ENCODE results near the gene PRKCA. TPM values are rescaled to one million over a fixed set of nuclear protein-coding genes. Genes with fewer than 3 reads are reported as not detected.

PRKCA gene
- total and polyA plus RNA-seq, 4 donors, result 3.0 to 14.1 (median 5.4) TPM

DNA sequence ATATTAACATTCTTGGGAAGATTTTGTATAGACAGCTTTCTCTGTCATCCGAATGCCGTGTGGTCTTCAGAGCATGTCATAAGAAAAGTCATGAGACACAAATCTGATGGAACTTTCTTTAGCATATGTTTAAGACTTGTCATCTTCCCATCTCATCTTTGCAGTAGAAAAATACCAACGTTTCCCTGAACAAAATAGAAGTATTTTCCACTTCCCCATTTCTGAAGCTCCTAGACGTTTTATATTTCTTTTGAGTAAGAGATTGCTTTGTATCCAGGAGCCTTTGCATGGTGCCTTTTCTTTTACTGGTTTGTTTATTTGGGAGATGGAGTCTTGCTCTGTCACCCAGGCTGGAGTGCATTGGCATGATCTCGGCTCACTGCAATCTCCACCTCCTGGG, 235.1 kb downstream of the PRKCA start:
- 88% methylated on average over 5 of the region's 5 CpGs for WGBS
- no peaks in the 10 kb centered on the region for H3K36me3 ChIP-seq (ENCODE audit: control insufficient read depth in 4 of 4, insufficient read depth in 3 of 4, low read depth in 1 of 4, low read length in 3 of 4)
- TF ChIP-seq RAD21 (IDR thresholded peaks at IDR 0.05), result no peak
- H3K9ac ChIP-seq (ENCODE audit: low read depth in 1 of 2, low read length in 2 of 2), result no peak overlapping the region
- H3K4me1 ChIP-seq (ENCODE audit: control insufficient read depth in 4 of 4, insufficient read depth in 4 of 4, low read length in 3 of 4), result no peaks in the 10 kb centered on the region
- H3K27me3 ChIP-seq (ENCODE audit: control insufficient read depth in 4 of 4, insufficient read depth in 4 of 4, low read length in 3 of 4), result no peaks in the 10 kb centered on the region
- no peak for DNase-seq (ENCODE audit: low spot score)
- no peak overlapping the region for H3K27ac ChIP-seq (ENCODE audit: low read depth in 1 of 2, low read length in 2 of 2)
- no peak overlapping the region for H3K4me3 ChIP-seq (ENCODE audit: low read depth in 1 of 3, low read length in 3 of 3)
- no peaks in the 10 kb centered on the region for H3K9me3 ChIP-seq (ENCODE audit: control insufficient read depth in 4 of 4, low read length in 3 of 4)

- Histone ChIP-seq H3K4me1 (ENCODE audit: control insufficient read depth in 4 of 4, insufficient read depth in 4 of 4, low read length in 3 of 4) (no peaks in the 10 kb centered on the region), H3K27me3 (ENCODE audit: control insufficient read depth in 4 of 4, insufficient read depth in 4 of 4, low read length in 3 of 4) (no peaks in the 10 kb centered on the region), H3K4me3 (ENCODE audit: low read depth in 1 of 3, low read length in 3 of 3) (no peak overlapping the region), H3K36me3 (ENCODE audit: control insufficient read depth in 4 of 4, insufficient read depth in 3 of 4, low read depth in 1 of 4, low read length in 3 of 4) (no peaks in the 10 kb centered on the region), H3K9ac (ENCODE audit: low read depth in 1 of 2, low read length in 2 of 2) (no peak overlapping the region), H3K27ac (ENCODE audit: low read depth in 1 of 2, low read length in 2 of 2) (no peak overlapping the region), H3K9me3 (ENCODE audit: control insufficient read depth in 4 of 4, low read length in 3 of 4) (no peaks in the 10 kb centered on the region)
- WGBS, result 81% methylated on average over 5 of the region's 5 CpGs
- DNase-seq (ENCODE audit: low spot score), result no peak
- TF ChIP-seq RAD21 (IDR thresholded peaks at IDR 0.05) (no peak), HNF4G (IDR thresholded peaks at IDR 0.05) (no peak), NR2F2 (IDR thresholded peaks at IDR 0.05) (no peak), HNF4A (conservative IDR thresholded peaks at IDR 0.05) (no peak), CTCF (IDR thresholded peaks at IDR 0.05; ENCODE audit: low read depth, low read length, missing input control) (no peak), SP1 (IDR thresholded peaks at IDR 0.05) (no peak), RXRA (IDR thresholded peaks at IDR 0.05) (no peak), YY1 (IDR thresholded peaks at IDR 0.05) (no peak), EGR1 (IDR thresholded peaks at IDR 0.05; ENCODE audit: low read depth in 2 of 2) (no peak)
- TF ChIP-seq, protein P1, sequence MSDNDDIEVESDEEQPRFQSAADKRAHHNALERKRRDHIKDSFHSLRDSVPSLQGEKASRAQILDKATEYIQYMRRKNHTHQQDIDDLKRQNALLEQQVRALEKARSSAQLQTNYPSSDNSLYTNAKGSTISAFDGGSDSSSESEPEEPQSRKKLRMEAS (IDR thresholded peaks at IDR 0.05), result no peak
- TF ChIP-seq, protein P2, sequence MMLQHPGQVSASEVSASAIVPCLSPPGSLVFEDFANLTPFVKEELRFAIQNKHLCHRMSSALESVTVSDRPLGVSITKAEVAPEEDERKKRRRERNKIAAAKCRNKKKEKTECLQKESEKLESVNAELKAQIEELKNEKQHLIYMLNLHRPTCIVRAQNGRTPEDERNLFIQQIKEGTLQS (IDR thresholded peaks at IDR 0.05), result no peak
These were observed 236.4 kb downstream of the PRKCA start for GRCh38 chr17:66538776-66539175.

DNA sequence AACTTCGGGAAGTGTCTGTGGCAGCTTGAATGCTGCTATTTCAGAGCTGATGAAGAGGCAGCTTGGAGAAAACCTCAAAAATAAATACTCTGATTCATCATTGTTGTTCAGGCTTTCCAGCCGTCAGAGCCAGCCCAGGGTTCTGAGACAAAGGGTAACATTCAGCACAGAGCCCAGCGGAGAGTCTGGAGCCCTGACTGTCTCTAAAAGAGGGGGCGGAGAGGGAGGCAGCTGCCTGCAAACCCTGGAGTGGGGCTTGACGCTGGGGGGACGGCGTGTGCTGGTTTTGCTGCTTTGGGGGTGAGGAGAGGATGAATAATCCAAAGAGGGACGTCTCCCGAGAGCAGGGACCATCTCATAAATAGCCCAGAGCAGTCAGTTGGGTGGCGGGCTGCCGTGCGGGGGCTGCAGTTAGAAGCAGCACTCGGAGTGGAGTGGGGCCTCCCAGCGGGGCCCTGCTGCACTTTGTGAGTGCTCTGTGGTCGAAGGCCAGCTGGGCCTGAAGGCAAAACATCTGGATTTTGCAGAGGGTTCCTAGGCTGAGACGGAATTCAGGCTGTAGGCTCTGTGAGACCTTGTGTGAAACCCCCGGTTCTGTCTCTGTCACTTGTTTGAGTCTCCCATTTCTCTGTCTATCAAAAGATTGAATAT, 237.8 kb downstream of the PRKCA start:
- H3K4me1 ChIP-seq (ENCODE audit: control insufficient read depth in 4 of 4, insufficient read depth in 4 of 4, low read length in 3 of 4), result no peaks in the 10 kb centered on the region
- no peaks in the 10 kb centered on the region for H3K27me3 ChIP-seq (ENCODE audit: control insufficient read depth in 4 of 4, insufficient read depth in 4 of 4, low read length in 3 of 4)
- 90% methylated on average over 17 of the region's 17 CpGs for WGBS
- no peak overlapping the region for H3K9ac ChIP-seq (ENCODE audit: low read depth in 1 of 2, low read length in 2 of 2)
- H3K4me3 ChIP-seq (ENCODE audit: low read depth in 1 of 3, low read length in 3 of 3), result no peak overlapping the region
- no peak overlapping the region for H3K27ac ChIP-seq (ENCODE audit: low read depth in 1 of 2, low read length in 2 of 2)
- no peak for DNase-seq (ENCODE audit: low spot score)
- no peaks in the 10 kb centered on the region for H3K9me3 ChIP-seq (ENCODE audit: control insufficient read depth in 4 of 4, low read length in 3 of 4)
- H3K36me3 ChIP-seq (ENCODE audit: control insufficient read depth in 4 of 4, insufficient read depth in 3 of 4, low read depth in 1 of 4, low read length in 3 of 4), result no peaks in the 10 kb centered on the region
- TF ChIP-seq YY1 (IDR thresholded peaks at IDR 0.05), result no peak
- no peak for TF ChIP-seq CTCF (IDR thresholded peaks at IDR 0.05; ENCODE audit: low read depth, low read length, missing input control)
- no peak for TF ChIP-seq SP1 (IDR thresholded peaks at IDR 0.05)
- no peak for TF ChIP-seq JUND (IDR thresholded peaks at IDR 0.05)
- no peak for TF ChIP-seq TAF1 (conservative IDR thresholded peaks at IDR 0.05)

Measured in liver (tissue), 9 donors.